HEK293 (cell line): Measurements from ENCODE around the gene ECPAS.

Experiments used
- CTCF ChIA-PET: fragments of 350-600 bp; formaldehyde crosslinking; extraction: SDS; loops from one replicate; lab custom pipeline; 2021; ENCODE audit warnings: antibody characterized with exemption; lab: Yijun Ruan, JAX
- POLR2A ChIA-PET: fragments of 300-600 bp; formaldehyde crosslinking; extraction: SDS; loops from one replicate; lab custom pipeline; 2020; ENCODE audit warnings: antibody characterized with exemption, inconsistent platforms; lab: Yijun Ruan, JAX
- H3K27ac ChIP-seq: fragments of 200-500 bp; sonication (Bioruptor generic); 2 replicates; pipeline ENCODE4 v1.5.1; 2014; ENCODE audit warnings: low read depth, low read length, control low read depth, inconsistent platforms; ENCODE audit errors: extremely low read depth
- H3K36me3 ChIP-seq, 2 experiments: fragments of 200-500 bp in 1 of 2; sonication (Bioruptor generic) in 1 of 2; 1 replicate in 1 of 2; 2 replicates in 1 of 2; pipeline ENCODE4 v1.5.1; 2014 to 2017; ENCODE audit warnings: inconsistent platforms in 2 of 2, low read length in 2 of 2; ENCODE audit not compliant: control insufficient read depth in 2 of 2, insufficient read depth in 1 of 2
- H3K4me1 ChIP-seq: fragments of 200-500 bp; sonication (Bioruptor generic); 2 replicates; pipeline ENCODE4 v1.5.1; 2014; ENCODE audit warnings: mild to moderate bottlenecking, low read length, inconsistent platforms; ENCODE audit not compliant: control insufficient read depth, insufficient read depth
- H3K4me3 ChIP-seq: 2 replicates; pipeline ENCODE4 v1.5.1; 2011; ENCODE audit warnings: low read depth, mild to moderate bottlenecking, control low read depth, low read length, moderate library complexity
- H3K9me3 ChIP-seq: fragments of 200-500 bp; sonication (Bioruptor generic); 2 replicates; pipeline ENCODE4 v1.5.1; 2014; ENCODE audit warnings: low read depth, low read length, inconsistent platforms; ENCODE audit not compliant: control insufficient read depth, insufficient read depth
- EGR2 ChIP-seq: fragments of 450-650 bp; formaldehyde crosslinking; IDR thresholded peaks from 2 replicates; pipeline ENCODE4 v1.5.1; 2016; ENCODE audit warnings: low read depth, missing biosample characterization, missing genetic modification characterization
- HOXC10 ChIP-seq: sonication (generic); formaldehyde crosslinking; IDR thresholded peaks from 2 replicates; pipeline ENCODE4 v1.8.1; 2023; ENCODE audit warnings: mild to moderate bottlenecking, missing genetic modification reagents
- IKZF3 ChIP-seq: fragments of 450-650 bp; IDR thresholded peaks from 2 replicates; pipeline ENCODE4 v1.5.0; 2018; ENCODE audit warnings: missing biosample characterization, mild to moderate bottlenecking, missing genetic modification characterization, moderate library complexity
- KLF16 ChIP-seq: fragments of 450-650 bp; formaldehyde crosslinking; IDR thresholded peaks from 2 replicates; pipeline ENCODE4 v1.5.1; 2017; ENCODE audit warnings: missing biosample characterization, missing genetic modification characterization
- MEIS1 ChIP-seq: sonication (generic); formaldehyde crosslinking; IDR thresholded peaks from 2 replicates; pipeline ENCODE4 v1.8.1; 2022; ENCODE audit warnings: missing genetic modification reagents, mild to moderate bottlenecking, borderline replicate concordance
- MZF1 ChIP-seq: fragments of 450-650 bp; formaldehyde crosslinking; IDR thresholded peaks from 2 replicates; pipeline ENCODE4 v1.5.1; 2017; ENCODE audit warnings: missing biosample characterization, missing genetic modification characterization, borderline replicate concordance
- PRDM1 ChIP-seq: fragments of 450-650 bp; formaldehyde crosslinking; IDR thresholded peaks from 2 replicates; pipeline ENCODE4; 2016; ENCODE audit warnings: missing biosample characterization, missing genetic modification characterization
- SETDB1 ChIP-seq: IDR thresholded peaks from one replicate; pipeline ENCODE4 v1.6.1; 2017; ENCODE audit warnings: mild to moderate bottlenecking, low read length, moderate library complexity, mixed read lengths; ENCODE audit not compliant: insufficient read length
- SP3 ChIP-seq: fragments of 450-650 bp; formaldehyde crosslinking; IDR thresholded peaks from 2 replicates; pipeline ENCODE4 v1.5.1; 2016; ENCODE audit warnings: missing biosample characterization, missing genetic modification characterization
- ZNF133 ChIP-seq: fragments of 450-650 bp; formaldehyde crosslinking; IDR thresholded peaks from 2 replicates; pipeline ENCODE4 v1.5.1; 2016; ENCODE audit warnings: missing biosample characterization, missing genetic modification characterization
- ZNF214 ChIP-seq: fragments of 450-650 bp; formaldehyde crosslinking; IDR thresholded peaks from 2 replicates; pipeline ENCODE4 v1.5.1; 2017; ENCODE audit warnings: missing biosample characterization, mild to moderate bottlenecking, missing genetic modification characterization, borderline replicate concordance
- ZNF24 ChIP-seq: fragments of 450-650 bp; formaldehyde crosslinking; IDR thresholded peaks from 2 replicates; pipeline ENCODE4 v1.5.1; 2016; ENCODE audit warnings: missing biosample characterization, missing genetic modification characterization
- ZNF266 ChIP-seq: fragments of 450-650 bp; formaldehyde crosslinking; IDR thresholded peaks from 2 replicates; pipeline ENCODE4 v1.5.1; 2016; ENCODE audit warnings: missing biosample characterization, missing genetic modification characterization, low read depth
- ZNF324 ChIP-seq: fragments of 450-650 bp; formaldehyde crosslinking; IDR thresholded peaks from 2 replicates; pipeline ENCODE4 v1.5.1; 2016; ENCODE audit warnings: missing biosample characterization, missing genetic modification characterization
- ZNF501 ChIP-seq: fragments of 450-650 bp; formaldehyde crosslinking; IDR thresholded peaks from 2 replicates; pipeline ENCODE4 v1.5.1; 2016; ENCODE audit warnings: missing biosample characterization, missing genetic modification characterization
- ZNF529 ChIP-seq: fragments of 450-650 bp; formaldehyde crosslinking; IDR thresholded peaks from 2 replicates; pipeline ENCODE4 v1.5.1; 2017; ENCODE audit warnings: missing genetic modification characterization, missing biosample characterization; ENCODE audit not compliant: insufficient replicate concordance
- ZNF549 ChIP-seq: fragments of 450-650 bp; IDR thresholded peaks from 2 replicates; pipeline ENCODE4 v1.5.1; 2018; ENCODE audit warnings: missing biosample characterization, missing genetic modification characterization, mild to moderate bottlenecking, inconsistent platforms, moderate library complexity
- ZNF623 ChIP-seq: fragments of 450-650 bp; formaldehyde crosslinking; IDR thresholded peaks from 2 replicates; pipeline ENCODE4 v1.5.1; 2016; ENCODE audit warnings: missing biosample characterization, missing genetic modification characterization
- ZNF629 ChIP-seq: fragments of 450-650 bp; formaldehyde crosslinking; IDR thresholded peaks from 2 replicates; pipeline ENCODE4 v1.5.1; 2017; ENCODE audit warnings: missing biosample characterization, missing genetic modification characterization
- ZNF76 ChIP-seq: fragments of 450-650 bp; formaldehyde crosslinking; IDR thresholded peaks from 2 replicates; pipeline ENCODE4; 2016; ENCODE audit warnings: low read depth, missing biosample characterization, missing genetic modification characterization, borderline replicate concordance
- ZNF830 ChIP-seq: fragments of 450-650 bp; IDR thresholded peaks from 2 replicates; pipeline ENCODE4 v1.5.0; 2018; ENCODE audit warnings: missing biosample characterization, missing genetic modification characterization, low read depth, mild to moderate bottlenecking, moderate library complexity
- ZNF843 ChIP-seq: fragments of 450-650 bp; formaldehyde crosslinking; IDR thresholded peaks from 2 replicates; pipeline ENCODE4 v1.5.1; 2016; ENCODE audit warnings: missing biosample characterization, missing genetic modification characterization
- TF ChIP-seq, protein P1 (sequence below): fragments of 450-650 bp; formaldehyde crosslinking; IDR thresholded peaks from 2 replicates; pipeline ENCODE4 v1.5.1; 2016; ENCODE audit warnings: missing biosample characterization, missing genetic modification characterization
- TF ChIP-seq, protein P2 (sequence below): fragments of 450-650 bp; formaldehyde crosslinking; IDR thresholded peaks from 2 replicates; pipeline ENCODE4 v1.5.1; 2016; ENCODE audit warnings: missing biosample characterization, missing genetic modification characterization
- TF ChIP-seq, protein P3 (sequence below): sonication (generic); formaldehyde crosslinking; IDR thresholded peaks from 2 replicates; pipeline ENCODE4 v1.8.1; 2022; ENCODE audit warnings: mild to moderate bottlenecking, moderate library complexity, missing genetic modification reagents

Gene ECPAS

DNA sequence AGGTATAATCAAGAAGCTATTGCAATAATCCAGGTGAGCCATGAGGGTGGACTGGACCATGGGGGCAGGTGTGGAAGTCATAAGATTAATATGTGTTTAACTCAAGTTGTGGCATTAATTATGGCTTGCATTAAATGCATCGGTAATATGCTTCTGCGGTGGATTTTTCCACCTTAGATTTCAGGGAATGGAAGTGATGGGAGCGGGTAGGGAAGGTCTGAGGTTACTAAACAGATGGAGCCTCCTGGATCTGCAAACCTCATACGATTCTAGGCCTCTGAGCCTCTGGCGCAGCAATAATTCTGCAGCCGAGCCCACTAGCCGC lies 40.5 kb upstream of the ECPAS start:
- Histone ChIP-seq H3K36me3 (peaks cover 3 to 27% of the 10 kb centered on the region in 2 experiments; a peak in 2 of 3 replicates), H3K27ac (no peak overlapping the region; the same call in 1 of the 2 replicates), H3K4me3 (peak overlapping the region; percentile 93), H3K4me1 (0 out of 2 replicates have a peak, but pooled peaks cover 2% of the 10 kb centered on the region), H3K9me3 (no peaks in the 10 kb centered on the region)
- TF ChIP-seq KLF16 = no peak
- TF ChIP-seq ZNF629 (tag by site-specific recombination) = no peak
- 0 out of 2 replicates have a peak, but pooled peaks have one; percentile 31 for TF ChIP-seq IKZF3 (tag by site-specific recombination)
- no peak for TF ChIP-seq PRDM1 (tag by site-specific recombination)
- TF ChIP-seq ZNF501 = 0 out of 2 replicates have a peak, but pooled peaks have one; percentile 6
- no peak for TF ChIP-seq ZNF76 (tag by site-specific recombination)
- no peak for TF ChIP-seq HOXC10 (CRISPR knock-in tag)
- TF ChIP-seq, protein P1, sequence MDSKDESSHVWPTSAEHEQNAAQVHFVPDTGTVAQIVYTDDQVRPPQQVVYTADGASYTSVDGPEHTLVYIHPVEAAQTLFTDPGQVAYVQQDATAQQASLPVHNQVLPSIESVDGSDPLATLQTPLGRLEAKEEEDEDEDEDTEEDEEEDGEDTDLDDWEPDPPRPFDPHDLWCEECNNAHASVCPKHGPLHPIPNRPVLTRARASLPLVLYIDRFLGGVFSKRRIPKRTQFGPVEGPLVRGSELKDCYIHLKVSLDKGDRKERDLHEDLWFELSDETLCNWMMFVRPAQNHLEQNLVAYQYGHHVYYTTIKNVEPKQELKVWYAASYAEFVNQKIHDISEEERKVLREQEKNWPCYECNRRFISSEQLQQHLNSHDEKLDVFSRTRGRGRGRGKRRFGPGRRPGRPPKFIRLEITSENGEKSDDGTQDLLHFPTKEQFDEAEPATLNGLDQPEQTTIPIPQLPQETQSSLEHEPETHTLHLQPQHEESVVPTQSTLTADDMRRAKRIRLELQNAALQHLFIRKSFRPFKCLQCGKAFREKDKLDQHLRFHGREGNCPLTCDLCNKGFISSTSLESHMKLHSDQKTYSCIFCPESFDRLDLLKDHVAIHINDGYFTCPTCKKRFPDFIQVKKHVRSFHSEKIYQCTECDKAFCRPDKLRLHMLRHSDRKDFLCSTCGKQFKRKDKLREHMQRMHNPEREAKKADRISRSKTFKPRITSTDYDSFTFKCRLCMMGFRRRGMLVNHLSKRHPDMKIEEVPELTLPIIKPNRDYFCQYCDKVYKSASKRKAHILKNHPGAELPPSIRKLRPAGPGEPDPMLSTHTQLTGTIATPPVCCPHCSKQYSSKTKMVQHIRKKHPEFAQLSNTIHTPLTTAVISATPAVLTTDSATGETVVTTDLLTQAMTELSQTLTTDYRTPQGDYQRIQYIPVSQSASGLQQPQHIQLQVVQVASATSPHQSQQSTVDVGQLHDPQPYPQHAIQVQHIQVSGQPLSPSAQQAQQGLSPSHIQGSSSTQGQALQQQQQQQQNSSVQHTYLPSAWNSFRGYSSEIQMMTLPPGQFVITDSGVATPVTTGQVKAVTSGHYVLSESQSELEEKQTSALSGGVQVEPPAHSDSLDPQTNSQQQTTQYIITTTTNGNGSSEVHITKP = peak; percentile 80
- CTCF ChIA-PET = no interaction called here
- POLR2A ChIA-PET = interaction anchor here (0.6 to 1.9 kb wide), 7 partner anchors 8 to 107 kb away, joined by 3 to 5 read pairs (median 3); partner anchors contain the start of gene DNAJC25

DNA sequence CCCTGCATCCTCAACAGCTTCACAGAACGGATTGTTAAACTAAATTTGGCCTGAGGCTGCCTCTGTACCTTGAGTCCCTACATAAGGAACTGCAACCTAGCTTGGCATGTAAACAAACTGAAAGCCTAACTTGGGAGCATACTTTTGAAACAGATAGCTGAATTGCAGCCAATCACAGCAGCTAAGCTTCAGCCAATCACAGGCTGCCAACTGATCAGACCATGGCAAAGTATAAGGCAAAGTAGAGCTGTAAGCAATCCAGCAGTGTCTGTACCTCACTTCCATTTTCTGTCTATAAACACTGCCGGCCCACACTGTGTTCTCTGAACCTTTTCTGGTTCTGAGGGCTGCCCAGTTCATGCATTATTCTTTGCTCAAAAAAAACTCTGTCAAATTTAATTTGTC lies 31.9 kb upstream of the ECPAS start:
- H3K36me3 ChIP-seq = no peaks in the 10 kb centered on the region
- CTCF ChIA-PET = no interaction called here
- no peak overlapping the region for H3K4me3 ChIP-seq
- no peaks in the 10 kb centered on the region for H3K9me3 ChIP-seq
- no peak for TF ChIP-seq ZNF623 (tag by site-specific recombination)
- TF ChIP-seq ZNF549 (tag by site-specific recombination) = peak; percentile 87
- TF ChIP-seq SETDB1 = peak; percentile 26
- TF ChIP-seq ZNF266 = no peak
- TF ChIP-seq, all 188 proteins: peak for 2
- POLR2A ChIA-PET = interaction anchor here (0.6 to 1.2 kb wide), 2 partner anchors 8 to 144 kb away, joined by 4 to 9 read pairs; partner anchors contain the start of gene ZNF483
- Histone ChIP-seq H3K4me1 (no peaks in the 10 kb centered on the region), H3K27ac (no peak overlapping the region)

DNA sequence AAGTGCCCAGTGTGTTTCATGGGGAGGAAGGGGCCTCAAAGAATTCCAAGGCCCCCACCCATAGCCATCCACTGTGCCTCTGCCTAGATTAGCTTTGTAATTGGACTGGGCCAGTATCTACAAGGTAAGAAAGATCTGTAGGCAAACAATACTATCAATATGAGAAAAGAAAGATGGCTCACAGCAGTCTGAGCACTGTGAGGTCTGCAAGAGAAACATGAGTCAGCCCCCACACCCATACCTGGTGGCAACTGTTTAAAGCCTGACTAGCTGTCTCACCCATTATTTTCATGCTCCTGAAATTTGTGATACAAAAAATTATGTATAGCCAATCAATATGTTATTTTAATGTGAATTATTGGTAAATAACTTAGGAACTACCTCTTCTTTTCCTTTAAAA lies 30.8 kb upstream of the ECPAS start:
- CTCF ChIA-PET = no interaction called here
- Histone ChIP-seq H3K36me3 (no peaks in the 10 kb centered on the region), H3K4me3 (no peak overlapping the region), H3K9me3 (no peaks in the 10 kb centered on the region), H3K27ac (no peak overlapping the region), H3K4me1 (no peaks in the 10 kb centered on the region)
- TF ChIP-seq ZNF830 (tag by site-specific recombination) (no peak), MEIS1 (no peak), ZNF24 (no peak), EGR2 (tag by site-specific recombination) (no peak), ZNF324 (tag by site-specific recombination) (no peak), ZNF214 (tag by site-specific recombination) (no peak), ZNF133 (tag by site-specific recombination) (no peak), ZNF843 (tag by site-specific recombination) (no peak), MZF1 (tag by site-specific recombination) (no peak), SP3 (tag by site-specific recombination) (no peak), ZNF529 (tag by site-specific recombination) (no peak)
- TF ChIP-seq, protein P2, sequence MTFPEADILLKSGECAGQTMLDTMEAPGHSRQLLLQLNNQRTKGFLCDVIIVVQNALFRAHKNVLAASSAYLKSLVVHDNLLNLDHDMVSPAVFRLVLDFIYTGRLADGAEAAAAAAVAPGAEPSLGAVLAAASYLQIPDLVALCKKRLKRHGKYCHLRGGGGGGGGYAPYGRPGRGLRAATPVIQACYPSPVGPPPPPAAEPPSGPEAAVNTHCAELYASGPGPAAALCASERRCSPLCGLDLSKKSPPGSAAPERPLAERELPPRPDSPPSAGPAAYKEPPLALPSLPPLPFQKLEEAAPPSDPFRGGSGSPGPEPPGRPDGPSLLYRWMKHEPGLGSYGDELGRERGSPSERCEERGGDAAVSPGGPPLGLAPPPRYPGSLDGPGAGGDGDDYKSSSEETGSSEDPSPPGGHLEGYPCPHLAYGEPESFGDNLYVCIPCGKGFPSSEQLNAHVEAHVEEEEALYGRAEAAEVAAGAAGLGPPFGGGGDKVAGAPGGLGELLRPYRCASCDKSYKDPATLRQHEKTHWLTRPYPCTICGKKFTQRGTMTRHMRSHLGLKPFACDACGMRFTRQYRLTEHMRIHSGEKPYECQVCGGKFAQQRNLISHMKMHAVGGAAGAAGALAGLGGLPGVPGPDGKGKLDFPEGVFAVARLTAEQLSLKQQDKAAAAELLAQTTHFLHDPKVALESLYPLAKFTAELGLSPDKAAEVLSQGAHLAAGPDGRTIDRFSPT (tag by site-specific recombination) = no peak
- TF ChIP-seq, protein P3, sequence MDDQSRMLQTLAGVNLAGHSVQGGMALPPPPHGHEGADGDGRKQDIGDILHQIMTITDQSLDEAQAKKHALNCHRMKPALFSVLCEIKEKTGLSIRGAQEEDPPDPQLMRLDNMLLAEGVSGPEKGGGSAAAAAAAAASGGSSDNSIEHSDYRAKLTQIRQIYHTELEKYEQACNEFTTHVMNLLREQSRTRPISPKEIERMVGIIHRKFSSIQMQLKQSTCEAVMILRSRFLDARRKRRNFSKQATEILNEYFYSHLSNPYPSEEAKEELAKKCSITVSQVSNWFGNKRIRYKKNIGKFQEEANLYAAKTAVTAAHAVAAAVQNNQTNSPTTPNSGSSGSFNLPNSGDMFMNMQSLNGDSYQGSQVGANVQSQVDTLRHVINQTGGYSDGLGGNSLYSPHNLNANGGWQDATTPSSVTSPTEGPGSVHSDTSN (CRISPR knock-in tag) = no peak
- POLR2A ChIA-PET = no interaction called here
